H9 (cell line): ENCODE data around the gene UQCR10. TPM values are rescaled to one million over a fixed set of nuclear protein-coding genes. Genes with fewer than 3 reads are reported as not detected.

ENCODE experiments used
- DNase-seq: peaks from one replicate; pipeline ENCODE4 v3.0.0-alpha.2; 2017
- H2AFZ ChIP-seq: one replicate; pipeline ENCODE4 v1.6.1; 2013; ENCODE audit warnings: mild to moderate bottlenecking, low read length, control low read depth, moderate library complexity
- H2AK5ac ChIP-seq: 2 replicates; pipeline ENCODE4 v1.6.1; 2013; ENCODE audit warnings: low read length, control low read depth, mixed read lengths; ENCODE audit not compliant: insufficient read length
- H2BK120ac ChIP-seq: one replicate; pipeline ENCODE4 v1.6.1; 2013; ENCODE audit warnings: low read depth, mild to moderate bottlenecking, low read length, control low read depth, inconsistent platforms; ENCODE audit not compliant: poor library complexity, severe bottlenecking
- H2BK12ac ChIP-seq: 2 replicates; pipeline ENCODE4 v1.6.1; 2013; ENCODE audit warnings: low read length, control low read depth, mixed read lengths, low read depth; ENCODE audit not compliant: insufficient read length
- H2BK15ac ChIP-seq: 2 replicates; pipeline ENCODE4 v1.6.1; 2013; ENCODE audit warnings: low read depth, low read length, control low read depth
- H2BK20ac ChIP-seq: one replicate; pipeline ENCODE4 v1.6.1; 2013; ENCODE audit warnings: low read depth, mild to moderate bottlenecking, low read length, control low read depth, inconsistent platforms; ENCODE audit not compliant: poor library complexity, severe bottlenecking
- H2BK5ac ChIP-seq: 2 replicates; pipeline ENCODE4 v1.6.1; 2013; ENCODE audit warnings: low read length, control low read depth, mixed read lengths; ENCODE audit not compliant: insufficient read length
- H3K14ac ChIP-seq: 2 replicates; pipeline ENCODE4 v1.6.1; 2013; ENCODE audit warnings: low read length, control low read depth; ENCODE audit not compliant: insufficient read depth
- H3K18ac ChIP-seq: 2 replicates; pipeline ENCODE4 v1.6.1; 2013; ENCODE audit warnings: low read depth, mild to moderate bottlenecking, mixed read lengths, low read length, control low read depth; ENCODE audit not compliant: insufficient read length
- H3K23ac ChIP-seq: 2 replicates; pipeline ENCODE4 v1.6.1; 2013; ENCODE audit warnings: low read length, control low read depth, mixed read lengths, low read depth; ENCODE audit not compliant: insufficient read length
- H3K23me2 ChIP-seq: 2 replicates; pipeline ENCODE4 v1.6.1; 2013; ENCODE audit warnings: low read depth, mild to moderate bottlenecking, mixed read lengths, low read length, control low read depth; ENCODE audit not compliant: insufficient read length, poor library complexity, severe bottlenecking
- H3K27ac ChIP-seq: 2 replicates; pipeline ENCODE4 v1.5.1; 2013; ENCODE audit warnings: low read length, control low read depth, mixed read lengths, low read depth; ENCODE audit not compliant: insufficient read length
- H3K27me3 ChIP-seq: 2 replicates; pipeline ENCODE4 v1.6.1; 2013; ENCODE audit warnings: low read length, control low read depth, inconsistent platforms; ENCODE audit not compliant: insufficient read depth
- H3K4ac ChIP-seq: 2 replicates; pipeline ENCODE4 v1.6.1; 2013; ENCODE audit warnings: low read depth, mild to moderate bottlenecking, control low read depth, inconsistent platforms, low read length, moderate library complexity
- H3K4me1 ChIP-seq: 2 replicates; pipeline ENCODE4 v1.6.1; 2013; ENCODE audit warnings: low read length, control low read depth, inconsistent platforms; ENCODE audit not compliant: insufficient read depth
- H3K4me2 ChIP-seq: 2 replicates; pipeline ENCODE4 v1.6.1; 2013; ENCODE audit warnings: low read length, control low read depth, mixed read lengths; ENCODE audit not compliant: insufficient read length, insufficient read depth
- H3K56ac ChIP-seq: 2 replicates; pipeline ENCODE4 v1.6.1; 2013; ENCODE audit warnings: low read depth, mild to moderate bottlenecking, mixed read lengths, low read length, control low read depth; ENCODE audit not compliant: insufficient read length
- H3K79me1 ChIP-seq: 2 replicates; pipeline ENCODE4 v1.6.1; 2013; ENCODE audit warnings: low read depth, mild to moderate bottlenecking, moderate library complexity, low read length, control low read depth, inconsistent platforms; ENCODE audit not compliant: insufficient read depth, poor library complexity, severe bottlenecking
- H3K79me2 ChIP-seq: 2 replicates; pipeline ENCODE4 v1.6.1; 2013; ENCODE audit warnings: low read length, control low read depth, inconsistent platforms; ENCODE audit not compliant: insufficient read depth
- H3K9ac ChIP-seq: 2 replicates; pipeline ENCODE4 v1.6.1; 2013; ENCODE audit warnings: low read length, control low read depth, mixed read lengths; ENCODE audit not compliant: insufficient read length; ENCODE audit errors: extremely low read depth
- H3K9me3 ChIP-seq: one replicate; pipeline ENCODE4 v1.6.1; 2013; ENCODE audit warnings: low read depth, low read length, inconsistent platforms; ENCODE audit not compliant: control insufficient read depth
- H3T11ph ChIP-seq: one replicate; pipeline ENCODE4 v1.6.1; 2013; ENCODE audit warnings: mild to moderate bottlenecking, low read length, control low read depth, inconsistent platforms
- H4K20me1 ChIP-seq: one replicate; pipeline ENCODE4 v1.6.1; 2013; ENCODE audit not compliant: control insufficient read depth, insufficient read length, insufficient read depth
- H4K5ac ChIP-seq: 2 replicates; pipeline ENCODE4 v1.6.1; 2013; ENCODE audit warnings: low read depth, mild to moderate bottlenecking, mixed read lengths, low read length, control low read depth; ENCODE audit not compliant: insufficient read length
- H4K8ac ChIP-seq: replicated peaks from 2 replicates; pipeline ENCODE4 v1.6.1; 2013; ENCODE audit warnings: low read length, control low read depth, mixed read lengths, low read depth; ENCODE audit not compliant: insufficient read length
- H4K91ac ChIP-seq: 2 replicates; pipeline ENCODE4 v1.6.1; 2013; ENCODE audit warnings: low read depth, mild to moderate bottlenecking, moderate library complexity, mixed read lengths, low read length, control low read depth; ENCODE audit not compliant: insufficient read length
- H3K27ac Mint-ChIP-seq, 3 experiments: 2 replicates in 2 of 3; 3 replicates in 1 of 3; pipeline ENCODE4 v1.8.0; 2020 to 2021; ENCODE audit warnings: mixed read lengths in 3 of 3, mild to moderate bottlenecking in 1 of 3, moderate library complexity in 1 of 3
- H3K27me3 Mint-ChIP-seq: 2 replicates; pipeline ENCODE4 v1.8.0; 2021; ENCODE audit warnings: low read depth, mild to moderate bottlenecking, moderate library complexity, mixed read lengths
- H3K36me3 Mint-ChIP-seq, 3 experiments: 2 replicates in 2 of 3; 3 replicates in 1 of 3; pipeline ENCODE4 v1.8.0; 2020 to 2021; ENCODE audit warnings: low read depth in 3 of 3, mixed read lengths in 3 of 3; ENCODE audit not compliant: insufficient read depth in 1 of 3
- H3K4me1 Mint-ChIP-seq, 2 experiments: 2 replicates each; pipeline ENCODE4 v1.8.0; 2020; ENCODE audit warnings: mixed read lengths in 2 of 2
- H3K4me3 Mint-ChIP-seq, 2 experiments: 2 replicates in 1 of 2; 3 replicates in 1 of 2; pipeline ENCODE4 v1.8.0; 2020 to 2021; ENCODE audit warnings: mild to moderate bottlenecking in 2 of 2, mixed read lengths in 2 of 2, moderate library complexity in 1 of 2
- H3K9me3 Mint-ChIP-seq, 2 experiments: 2 replicates in 1 of 2; 3 replicates in 1 of 2; pipeline ENCODE4 v1.8.0; 2020; ENCODE audit warnings: mild to moderate bottlenecking in 2 of 2, mixed read lengths in 2 of 2, moderate library complexity in 1 of 2
- WGBS: extraction: QIAGEN DNeasy Blood & Tissue Kit; methylation state at CpG from one replicate; pipeline ENCODE4 v1.1.7; 2013; ENCODE audit warnings: missing lambda C conversion rate, low lambda C conversion rate, mixed read lengths; ENCODE audit not compliant: insufficient read length; ENCODE audit errors: extremely low coverage; 5-methylcytosine and 5-hydroxymethylcytosine counted together
- total RNA-seq: library from RNA; stranded (reverse); gene quantifications from 2 replicates; pipeline ENCODE4 v1.2.1, GENCODE V29; 2021
- TF ChIP-seq, protein P1 (sequence below): fragments of 200-600 bp; sonication (generic); conservative IDR thresholded peaks from 3 replicates; pipeline ENCODE4 v1.8.0; 2021; ENCODE audit warnings: antibody characterized with exemption, mild to moderate bottlenecking

The UQCR10 gene
- total RNA-seq, 1 experiment from 2014 or later: 124 TPM

- H3K27me3 ChIP-seq: no peaks in the 10 kb centered on the region
- no peak overlapping the region for H3K4ac ChIP-seq
- Mint-ChIP-seq H3K36me3 (peaks cover 0 to under 1% (median 0%) of the 10 kb centered on the region in 3 experiments; a peak in 2 of 7 replicates), H3K4me3 (no peak overlapping the region), H3K27me3 (no peaks in the 10 kb centered on the region), H3K27ac (no peak overlapping the region), H3K4me1 (peaks cover 11 to 12% of the 10 kb centered on the region in 2 experiments), H3K9me3 (no peaks in the 10 kb centered on the region)
- no peak overlapping the region for H2AK5ac ChIP-seq
- no CpG with 5 or more reads among the region's 15 CpGs for WGBS
- no peak overlapping the region for H4K8ac ChIP-seq
- H3K79me1 ChIP-seq: no peaks in the 10 kb centered on the region
- H3K9me3 ChIP-seq: no peaks in the 10 kb centered on the region
- H3K23ac ChIP-seq: no peak overlapping the region
- H3K79me2 ChIP-seq: no peaks in the 10 kb centered on the region
- no peak overlapping the region for H3K9ac ChIP-seq
- no peak overlapping the region for H2BK5ac ChIP-seq
- no peak overlapping the region for H3K56ac ChIP-seq
- H2BK12ac ChIP-seq: no peak overlapping the region
- no peak overlapping the region for H3K27ac ChIP-seq
- DNase-seq: no peak
- H2AFZ ChIP-seq: no peak overlapping the region
- 0 out of 2 replicates have a peak, but pooled peaks cover 2% of the 10 kb centered on the region for H3K4me1 ChIP-seq
- no peak overlapping the region for H3K18ac ChIP-seq
- H4K20me1 ChIP-seq: no peaks in the 10 kb centered on the region
- H4K5ac ChIP-seq: no peak overlapping the region
- H2BK20ac ChIP-seq: no peak overlapping the region
- peaks cover 5% of the 10 kb centered on the region for H3K23me2 ChIP-seq
- H2BK15ac ChIP-seq: no peak overlapping the region
- no peak overlapping the region for H3K4me2 ChIP-seq
- TF ChIP-seq, protein P1, sequence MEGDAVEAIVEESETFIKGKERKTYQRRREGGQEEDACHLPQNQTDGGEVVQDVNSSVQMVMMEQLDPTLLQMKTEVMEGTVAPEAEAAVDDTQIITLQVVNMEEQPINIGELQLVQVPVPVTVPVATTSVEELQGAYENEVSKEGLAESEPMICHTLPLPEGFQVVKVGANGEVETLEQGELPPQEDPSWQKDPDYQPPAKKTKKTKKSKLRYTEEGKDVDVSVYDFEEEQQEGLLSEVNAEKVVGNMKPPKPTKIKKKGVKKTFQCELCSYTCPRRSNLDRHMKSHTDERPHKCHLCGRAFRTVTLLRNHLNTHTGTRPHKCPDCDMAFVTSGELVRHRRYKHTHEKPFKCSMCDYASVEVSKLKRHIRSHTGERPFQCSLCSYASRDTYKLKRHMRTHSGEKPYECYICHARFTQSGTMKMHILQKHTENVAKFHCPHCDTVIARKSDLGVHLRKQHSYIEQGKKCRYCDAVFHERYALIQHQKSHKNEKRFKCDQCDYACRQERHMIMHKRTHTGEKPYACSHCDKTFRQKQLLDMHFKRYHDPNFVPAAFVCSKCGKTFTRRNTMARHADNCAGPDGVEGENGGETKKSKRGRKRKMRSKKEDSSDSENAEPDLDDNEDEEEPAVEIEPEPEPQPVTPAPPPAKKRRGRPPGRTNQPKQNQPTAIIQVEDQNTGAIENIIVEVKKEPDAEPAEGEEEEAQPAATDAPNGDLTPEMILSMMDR: no peak
- no peak overlapping the region for H2BK120ac ChIP-seq
- H3T11ph ChIP-seq: no peak overlapping the region
- no peak overlapping the region for H4K91ac ChIP-seq
- no peak overlapping the region for H3K14ac ChIP-seq
These were observed 4.9 kb upstream of the UQCR10 start for GRCh38 chr22:29762263-29762662.
